SK-N-MC (cell line): ENCODE data around the gene ADISSP.

Source experiments
- DNase-seq: peaks from one replicate; pipeline ENCODE4 v3.0.0-alpha.2; 2011; ENCODE audit warnings: low read depth, low spot score
- H3K27ac ChIP-seq: fragments of 200-600 bp; sonication (generic); 2 replicates; pipeline ENCODE4 v1.5.1; 2016; ENCODE audit warnings: mixed run types
- H3K36me3 ChIP-seq: fragments of 200-600 bp; sonication (generic); 2 replicates; pipeline ENCODE4 v1.6.1; 2017; ENCODE audit warnings: antibody characterized with exemption, low read length, mixed read lengths; ENCODE audit not compliant: insufficient read depth
- H3K4me3 ChIP-seq: fragments of 200-600 bp; sonication (generic); 2 replicates; pipeline ENCODE4 v1.5.1; 2016
- H3K9ac ChIP-seq: fragments of 200-600 bp; sonication (generic); 2 replicates; pipeline ENCODE4 v1.8.0; 2017; ENCODE audit warnings: mixed run types, mixed read lengths; ENCODE audit not compliant: insufficient read length
- H3K9me3 ChIP-seq: fragments of 200-600 bp; sonication (generic); 2 replicates; pipeline ENCODE4 v1.6.1; 2017; ENCODE audit warnings: low read depth, mild to moderate bottlenecking, antibody characterized with exemption, low read length, moderate library complexity, mixed read lengths
- EZH2 ChIP-seq: fragments of 200-600 bp; sonication (generic); IDR thresholded peaks from one replicate; pipeline ENCODE4 v1.6.1; 2017; ENCODE audit warnings: antibody characterized with exemption
- FOXP2 ChIP-seq: optimal IDR thresholded peaks from 2 replicates; pipeline ENCODE3; 2011; ENCODE audit warnings: mild to moderate bottlenecking, moderate library complexity; ENCODE audit not compliant: insufficient read depth; ENCODE audit errors: extremely low read length, control extremely low read depth
- POLR2AphosphoS5 ChIP-seq: IDR thresholded peaks from 2 replicates; pipeline ENCODE4 v1.6.1; 2012; ENCODE audit warnings: mild to moderate bottlenecking, low read depth, low read length, borderline replicate concordance

The ADISSP gene

DNA sequence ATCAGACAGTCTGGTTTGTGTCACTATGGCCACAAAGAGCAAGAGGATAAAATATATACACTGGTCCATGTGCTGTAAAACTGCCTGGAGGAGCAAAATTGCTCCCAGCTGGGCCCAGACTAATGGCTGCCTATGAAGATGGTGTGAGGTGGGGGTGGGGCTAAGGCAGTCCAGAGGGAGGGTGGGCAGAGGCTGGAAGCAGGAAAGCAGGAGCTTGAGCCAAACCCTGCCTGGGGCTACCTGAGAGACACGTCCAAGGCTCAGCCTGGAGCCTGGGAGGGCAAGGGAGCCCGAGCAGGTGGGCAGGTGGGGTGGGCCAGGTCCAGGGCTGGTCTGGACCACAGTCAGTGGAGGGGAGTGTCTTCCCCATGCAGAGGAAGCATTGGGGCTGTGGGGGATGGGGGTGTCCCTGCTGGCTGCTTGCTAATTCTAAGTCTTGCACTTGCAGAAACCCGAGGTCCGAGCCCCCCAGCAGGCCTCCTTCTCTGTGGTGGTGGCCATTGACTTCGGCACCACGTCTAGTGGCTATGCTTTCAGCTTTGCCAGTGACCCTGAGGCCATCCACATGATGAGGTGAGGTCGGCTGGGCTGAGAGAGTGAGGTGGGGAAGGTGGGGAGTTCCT, 25.6 kb downstream of the ADISSP start:
- TF ChIP-seq EZH2, result no peak
- no peak for TF ChIP-seq POLR2AphosphoS5
- TF ChIP-seq FOXP2, result no peak

DNA sequence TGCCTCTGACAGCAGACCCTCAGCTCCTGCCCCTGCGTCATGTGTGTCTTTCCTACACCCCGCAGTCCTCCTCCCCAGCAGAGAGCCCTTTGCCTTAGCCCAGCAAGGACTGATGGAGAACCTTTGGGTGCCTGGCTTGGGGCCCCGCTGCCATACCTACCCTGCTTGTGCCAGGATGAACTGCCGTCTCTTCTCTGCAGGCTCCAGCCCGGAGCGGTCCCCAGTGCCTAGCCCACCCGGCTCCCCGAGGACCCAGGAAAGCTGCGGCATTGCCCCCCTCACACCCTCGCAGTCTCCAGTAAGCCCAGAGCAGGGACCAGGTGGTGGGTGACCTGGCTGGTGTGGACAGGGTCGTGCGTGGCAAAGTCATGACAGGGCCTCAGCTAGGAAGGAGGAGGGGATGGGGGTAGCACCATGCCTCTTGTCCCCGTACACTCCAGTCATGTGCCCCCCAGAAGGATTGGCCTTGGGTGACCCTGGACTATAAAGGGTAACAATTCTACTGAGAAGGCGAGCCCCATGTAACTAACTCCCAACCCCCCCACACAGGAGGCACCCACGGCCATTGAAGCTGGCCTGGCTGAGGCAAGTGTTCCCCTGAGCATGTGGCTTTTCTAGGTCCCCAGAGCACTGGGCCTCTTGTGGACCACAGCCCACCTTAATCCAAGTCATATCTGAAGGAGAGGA, 26.8 kb downstream of the ADISSP start:
- Histone ChIP-seq H3K36me3 (no peaks in the 10 kb centered on the region), H3K4me3 (no peak overlapping the region), H3K9me3 (no peaks in the 10 kb centered on the region), H3K9ac (no peak overlapping the region), H3K27ac (no peak overlapping the region)
- TF ChIP-seq EZH2 (no peak), POLR2AphosphoS5 (no peak), FOXP2 (no peak)
- DNase-seq, result no peak

More for the DNA sequence above, 25.6 kb downstream of the ADISSP start:
- Histone ChIP-seq H3K27ac (no peak overlapping the region), H3K9ac (no peak overlapping the region), H3K36me3 (no peaks in the 10 kb centered on the region), H3K4me3 (no peak overlapping the region), H3K9me3 (no peaks in the 10 kb centered on the region)
- DNase-seq, result no peak

DNA sequence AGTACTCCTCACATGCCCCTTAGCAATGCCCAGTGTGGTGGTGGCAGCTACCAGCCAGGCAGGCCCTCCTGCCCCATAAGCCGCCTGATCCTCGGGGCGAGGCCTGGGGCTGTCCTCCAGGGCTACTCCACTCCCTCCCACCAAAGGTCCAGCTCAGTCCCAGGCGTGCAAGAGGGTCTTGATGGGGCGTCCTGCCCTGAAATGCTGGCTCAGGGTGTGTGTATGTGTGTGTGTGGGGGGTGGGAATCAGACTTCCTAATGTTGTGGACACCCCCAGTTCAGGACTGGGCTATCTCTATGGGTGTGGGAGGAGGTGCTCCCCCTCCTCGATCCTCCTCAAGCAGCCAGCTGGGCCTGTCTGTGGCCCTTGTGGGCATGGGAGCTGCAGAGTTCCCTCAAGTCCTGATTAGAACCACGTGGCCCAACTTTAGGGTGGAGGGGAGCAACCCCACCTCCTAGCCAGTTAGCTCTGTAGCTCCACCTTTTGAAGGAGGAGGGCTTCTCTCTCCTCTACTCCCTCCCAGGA, 27.6 kb downstream of the ADISSP start:
- Histone ChIP-seq H3K4me3 (no peak overlapping the region), H3K36me3 (no peaks in the 10 kb centered on the region), H3K9ac (no peak overlapping the region), H3K27ac (no peak overlapping the region), H3K9me3 (no peaks in the 10 kb centered on the region)
- no peak for DNase-seq
- no peak for TF ChIP-seq POLR2AphosphoS5
- TF ChIP-seq EZH2, result no peak
- no peak for TF ChIP-seq FOXP2

DNA sequence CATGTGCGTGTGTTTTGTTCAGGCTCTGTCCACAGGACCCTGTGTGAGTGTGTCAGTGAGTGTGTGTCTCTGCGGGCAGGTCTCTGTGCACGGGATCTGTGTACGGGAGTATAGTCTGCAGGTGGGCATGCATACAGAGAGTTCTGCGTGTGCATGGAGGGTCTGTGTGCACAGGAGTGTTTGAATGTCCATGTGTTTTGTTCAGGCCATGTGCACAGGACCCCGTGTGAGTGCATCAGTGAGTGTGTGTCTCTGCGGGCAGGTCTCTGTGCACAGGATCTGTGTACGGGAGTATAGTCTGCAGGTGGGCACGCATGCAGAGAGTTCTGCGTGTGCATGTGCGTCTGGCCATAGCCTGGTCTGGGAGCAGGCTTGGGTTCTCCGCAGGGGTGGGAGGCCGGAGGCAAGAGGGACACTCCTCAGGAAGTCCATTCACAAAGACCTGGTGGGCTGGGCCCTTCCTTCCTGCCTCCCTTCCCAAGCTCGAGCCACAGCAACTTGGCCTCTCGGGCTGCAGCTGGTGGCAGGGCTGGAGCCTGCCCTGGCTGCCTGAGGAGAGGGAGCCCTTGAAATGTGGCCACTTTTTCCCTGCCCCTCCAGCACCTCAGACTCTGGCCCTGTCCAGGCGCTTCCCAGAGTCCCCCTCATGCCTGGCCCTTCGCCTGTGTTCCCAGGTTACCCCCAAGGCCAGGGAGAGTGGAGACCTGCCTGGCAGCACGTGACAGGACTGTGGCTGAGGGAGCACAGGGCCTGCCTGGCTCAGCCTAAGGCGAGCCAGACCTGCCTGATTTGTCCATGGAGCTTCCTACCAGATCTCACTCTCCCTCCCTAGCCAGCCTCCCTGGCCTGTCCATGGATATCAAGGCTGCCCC, 28.3 kb downstream of the ADISSP start:
- H3K9ac ChIP-seq, result no peak overlapping the region
- H3K27ac ChIP-seq, result no peak overlapping the region
- H3K9me3 ChIP-seq, result no peaks in the 10 kb centered on the region
- TF ChIP-seq POLR2AphosphoS5 (no peak), EZH2 (no peak), FOXP2 (no peak)
- H3K36me3 ChIP-seq, result no peaks in the 10 kb centered on the region
- no peak overlapping the region for H3K4me3 ChIP-seq
- DNase-seq, result no peak

DNA sequence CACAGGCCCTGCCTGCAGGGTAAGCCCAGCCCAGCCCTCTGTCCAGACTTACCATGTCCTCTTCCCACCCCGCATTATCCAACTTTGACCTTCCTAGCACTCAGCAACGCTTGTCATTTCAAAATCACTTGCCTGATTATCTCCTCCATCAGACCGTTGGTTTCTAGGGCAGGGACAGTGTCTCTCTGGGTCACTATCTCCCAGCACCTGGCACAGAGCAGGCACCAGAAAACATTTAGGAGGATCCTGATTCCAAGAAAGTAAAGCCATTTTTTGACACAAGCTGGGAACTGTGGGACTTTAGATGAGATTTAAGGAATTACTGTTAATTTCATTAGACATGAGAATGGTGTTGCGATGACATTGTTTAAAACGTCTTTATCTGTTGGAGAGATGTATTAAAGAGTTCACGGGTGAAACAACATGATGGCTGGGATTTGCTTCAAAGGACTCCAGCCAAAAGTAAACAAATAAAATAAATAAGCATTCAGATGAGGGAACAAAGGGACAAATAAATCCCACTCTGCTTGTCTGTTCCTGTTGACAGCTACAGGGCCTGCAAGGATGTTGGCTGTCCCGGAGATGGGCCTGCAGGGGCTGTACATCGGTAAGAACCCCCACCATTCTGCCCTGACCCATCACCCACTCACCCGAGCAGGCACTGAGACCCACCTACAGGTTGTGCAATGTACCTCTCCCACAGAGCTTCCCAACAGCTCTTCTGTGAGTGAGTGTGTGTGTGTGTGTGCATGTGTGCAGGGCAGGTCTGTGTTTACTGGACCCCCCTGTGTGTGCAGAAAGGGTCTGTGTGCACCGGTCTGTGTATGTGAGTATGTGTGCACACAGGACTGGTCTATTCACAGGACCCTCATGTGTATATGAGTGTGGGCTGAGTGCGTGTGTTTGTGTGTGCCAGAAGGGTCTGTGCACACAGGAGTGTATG, 29.2 kb downstream of the ADISSP start:
- Histone ChIP-seq H3K27ac (no peak overlapping the region), H3K9me3 (no peaks in the 10 kb centered on the region), H3K36me3 (no peaks in the 10 kb centered on the region), H3K9ac (no peak overlapping the region), H3K4me3 (no peak overlapping the region)
- TF ChIP-seq FOXP2, result no peak
- no peak for TF ChIP-seq POLR2AphosphoS5
- no peak for TF ChIP-seq EZH2
- DNase-seq, result no peak

DNA sequence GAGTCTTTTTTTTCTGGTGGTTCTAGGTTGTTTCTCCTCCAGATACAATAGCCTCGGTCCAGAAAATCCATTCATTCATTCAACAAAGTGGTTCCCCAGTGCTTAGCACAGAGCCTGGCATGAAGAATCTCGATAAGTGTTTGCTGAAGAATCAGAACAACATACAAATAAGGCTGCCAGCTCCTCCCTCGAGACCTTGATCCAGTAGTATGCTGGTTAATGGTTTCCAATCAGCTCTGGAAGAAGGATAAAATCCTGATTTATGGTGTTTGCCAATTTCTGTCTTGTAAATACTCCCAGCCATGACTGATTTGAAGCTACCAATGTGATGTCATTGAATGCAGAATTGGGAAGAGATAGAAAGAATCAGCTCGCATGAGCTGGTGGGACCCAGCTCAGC, 31.8 kb downstream of the ADISSP start:
- no peaks in the 10 kb centered on the region for H3K36me3 ChIP-seq
- H3K9me3 ChIP-seq, result no peaks in the 10 kb centered on the region
- H3K4me3 ChIP-seq, result no peak overlapping the region
- no peak for DNase-seq
- no peak for TF ChIP-seq FOXP2
- TF ChIP-seq EZH2, result no peak
- TF ChIP-seq POLR2AphosphoS5, result no peak
- H3K9ac ChIP-seq, result no peak overlapping the region
- H3K27ac ChIP-seq, result no peak overlapping the region

DNA sequence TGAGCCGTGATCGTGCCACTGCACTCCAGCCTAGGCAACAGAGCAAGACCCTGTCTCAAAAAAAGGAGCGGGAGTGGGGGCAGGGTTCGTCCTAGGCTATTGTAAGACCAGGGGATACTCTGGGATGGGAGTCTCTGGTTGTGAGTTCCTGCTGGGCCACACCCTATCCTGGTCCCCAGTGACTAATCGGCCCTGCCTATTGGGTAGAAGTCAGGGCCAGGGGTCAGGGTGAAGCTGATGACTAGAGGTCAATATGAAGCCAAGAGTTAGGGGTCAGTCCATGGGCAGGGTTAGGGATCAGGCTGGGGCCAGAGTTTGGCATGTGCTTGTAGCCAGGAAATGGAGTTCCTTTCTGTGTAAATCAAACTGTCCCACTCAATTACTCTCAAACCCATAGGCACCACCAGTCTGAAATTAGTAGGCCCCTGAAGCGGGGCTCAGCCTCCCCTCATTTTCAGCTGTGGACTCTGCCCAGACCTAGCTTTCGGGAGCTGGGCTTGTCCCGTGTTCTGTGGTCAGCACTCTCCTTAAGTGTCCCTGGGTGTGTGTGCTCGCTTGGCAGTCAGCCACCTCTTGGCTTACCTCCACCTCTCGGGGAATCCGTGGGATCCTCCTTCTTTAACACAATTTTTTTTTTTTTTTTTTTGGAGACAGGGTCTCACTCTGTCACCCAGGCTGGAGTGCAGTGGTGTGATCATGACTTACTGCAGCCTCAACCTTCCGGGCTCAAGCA, 33.3 kb downstream of the ADISSP start:
- H3K9me3 ChIP-seq, result no peaks in the 10 kb centered on the region

More for the DNA sequence above, 33.3 kb downstream of the ADISSP start:
- no peak overlapping the region for H3K9ac ChIP-seq
- no peaks in the 10 kb centered on the region for H3K36me3 ChIP-seq
- H3K27ac ChIP-seq, result no peak overlapping the region
- no peak overlapping the region for H3K4me3 ChIP-seq
- TF ChIP-seq POLR2AphosphoS5 (no peak), FOXP2 (no peak), EZH2 (no peak)
- no peak for DNase-seq
